H9 (cell line): ENCODE results near the gene PKMYT1. TPM values are rescaled to one million over a fixed set of nuclear protein-coding genes. Genes with fewer than 3 reads are reported as not detected.

Experiments used
- DNase-seq: peaks from one replicate; pipeline ENCODE4 v3.0.0-alpha.2; 2017
- H2AFZ ChIP-seq: one replicate; pipeline ENCODE4 v1.6.1; 2013; ENCODE audit warnings: mild to moderate bottlenecking, low read length, control low read depth, moderate library complexity
- H2AK5ac ChIP-seq: 2 replicates; pipeline ENCODE4 v1.6.1; 2013; ENCODE audit warnings: low read length, control low read depth, mixed read lengths; ENCODE audit not compliant: insufficient read length
- H2BK120ac ChIP-seq: one replicate; pipeline ENCODE4 v1.6.1; 2013; ENCODE audit warnings: low read depth, mild to moderate bottlenecking, low read length, control low read depth, inconsistent platforms; ENCODE audit not compliant: poor library complexity, severe bottlenecking
- H2BK12ac ChIP-seq: 2 replicates; pipeline ENCODE4 v1.6.1; 2013; ENCODE audit warnings: low read length, control low read depth, mixed read lengths, low read depth; ENCODE audit not compliant: insufficient read length
- H2BK15ac ChIP-seq: 2 replicates; pipeline ENCODE4 v1.6.1; 2013; ENCODE audit warnings: low read depth, low read length, control low read depth
- H2BK20ac ChIP-seq: one replicate; pipeline ENCODE4 v1.6.1; 2013; ENCODE audit warnings: low read depth, mild to moderate bottlenecking, low read length, control low read depth, inconsistent platforms; ENCODE audit not compliant: poor library complexity, severe bottlenecking
- H2BK5ac ChIP-seq: 2 replicates; pipeline ENCODE4 v1.6.1; 2013; ENCODE audit warnings: low read length, control low read depth, mixed read lengths; ENCODE audit not compliant: insufficient read length
- H3K14ac ChIP-seq: 2 replicates; pipeline ENCODE4 v1.6.1; 2013; ENCODE audit warnings: low read length, control low read depth; ENCODE audit not compliant: insufficient read depth
- H3K18ac ChIP-seq: 2 replicates; pipeline ENCODE4 v1.6.1; 2013; ENCODE audit warnings: low read depth, mild to moderate bottlenecking, mixed read lengths, low read length, control low read depth; ENCODE audit not compliant: insufficient read length
- H3K23ac ChIP-seq: 2 replicates; pipeline ENCODE4 v1.6.1; 2013; ENCODE audit warnings: low read length, control low read depth, mixed read lengths, low read depth; ENCODE audit not compliant: insufficient read length
- H3K23me2 ChIP-seq: 2 replicates; pipeline ENCODE4 v1.6.1; 2013; ENCODE audit warnings: low read depth, mild to moderate bottlenecking, mixed read lengths, low read length, control low read depth; ENCODE audit not compliant: insufficient read length, poor library complexity, severe bottlenecking
- H3K27ac ChIP-seq: 2 replicates; pipeline ENCODE4 v1.5.1; 2013; ENCODE audit warnings: low read length, control low read depth, mixed read lengths, low read depth; ENCODE audit not compliant: insufficient read length
- H3K27me3 ChIP-seq: 2 replicates; pipeline ENCODE4 v1.6.1; 2013; ENCODE audit warnings: low read length, control low read depth, inconsistent platforms; ENCODE audit not compliant: insufficient read depth
- H3K4ac ChIP-seq: 2 replicates; pipeline ENCODE4 v1.6.1; 2013; ENCODE audit warnings: low read depth, mild to moderate bottlenecking, control low read depth, inconsistent platforms, low read length, moderate library complexity
- H3K4me1 ChIP-seq: 2 replicates; pipeline ENCODE4 v1.6.1; 2013; ENCODE audit warnings: low read length, control low read depth, inconsistent platforms; ENCODE audit not compliant: insufficient read depth
- H3K4me2 ChIP-seq: 2 replicates; pipeline ENCODE4 v1.6.1; 2013; ENCODE audit warnings: low read length, control low read depth, mixed read lengths; ENCODE audit not compliant: insufficient read length, insufficient read depth
- H3K56ac ChIP-seq: 2 replicates; pipeline ENCODE4 v1.6.1; 2013; ENCODE audit warnings: low read depth, mild to moderate bottlenecking, mixed read lengths, low read length, control low read depth; ENCODE audit not compliant: insufficient read length
- H3K79me1 ChIP-seq: 2 replicates; pipeline ENCODE4 v1.6.1; 2013; ENCODE audit warnings: low read depth, mild to moderate bottlenecking, moderate library complexity, low read length, control low read depth, inconsistent platforms; ENCODE audit not compliant: insufficient read depth, poor library complexity, severe bottlenecking
- H3K79me2 ChIP-seq: 2 replicates; pipeline ENCODE4 v1.6.1; 2013; ENCODE audit warnings: low read length, control low read depth, inconsistent platforms; ENCODE audit not compliant: insufficient read depth
- H3K9ac ChIP-seq: 2 replicates; pipeline ENCODE4 v1.6.1; 2013; ENCODE audit warnings: low read length, control low read depth, mixed read lengths; ENCODE audit not compliant: insufficient read length; ENCODE audit errors: extremely low read depth
- H3K9me3 ChIP-seq: one replicate; pipeline ENCODE4 v1.6.1; 2013; ENCODE audit warnings: low read depth, low read length, inconsistent platforms; ENCODE audit not compliant: control insufficient read depth
- H3T11ph ChIP-seq: one replicate; pipeline ENCODE4 v1.6.1; 2013; ENCODE audit warnings: mild to moderate bottlenecking, low read length, control low read depth, inconsistent platforms
- H4K20me1 ChIP-seq: one replicate; pipeline ENCODE4 v1.6.1; 2013; ENCODE audit not compliant: control insufficient read depth, insufficient read length, insufficient read depth
- H4K5ac ChIP-seq: 2 replicates; pipeline ENCODE4 v1.6.1; 2013; ENCODE audit warnings: low read depth, mild to moderate bottlenecking, mixed read lengths, low read length, control low read depth; ENCODE audit not compliant: insufficient read length
- H4K8ac ChIP-seq: replicated peaks from 2 replicates; pipeline ENCODE4 v1.6.1; 2013; ENCODE audit warnings: low read length, control low read depth, mixed read lengths, low read depth; ENCODE audit not compliant: insufficient read length
- H4K91ac ChIP-seq: 2 replicates; pipeline ENCODE4 v1.6.1; 2013; ENCODE audit warnings: low read depth, mild to moderate bottlenecking, moderate library complexity, mixed read lengths, low read length, control low read depth; ENCODE audit not compliant: insufficient read length
- H3K27ac Mint-ChIP-seq, 3 experiments: 2 replicates in 2 of 3; 3 replicates in 1 of 3; pipeline ENCODE4 v1.8.0; 2020 to 2021; ENCODE audit warnings: mixed read lengths in 3 of 3, mild to moderate bottlenecking in 1 of 3, moderate library complexity in 1 of 3
- H3K27me3 Mint-ChIP-seq: 2 replicates; pipeline ENCODE4 v1.8.0; 2021; ENCODE audit warnings: low read depth, mild to moderate bottlenecking, moderate library complexity, mixed read lengths
- H3K36me3 Mint-ChIP-seq, 3 experiments: 2 replicates in 2 of 3; 3 replicates in 1 of 3; pipeline ENCODE4 v1.8.0; 2020 to 2021; ENCODE audit warnings: low read depth in 3 of 3, mixed read lengths in 3 of 3; ENCODE audit not compliant: insufficient read depth in 1 of 3
- H3K4me1 Mint-ChIP-seq, 2 experiments: 2 replicates each; pipeline ENCODE4 v1.8.0; 2020; ENCODE audit warnings: mixed read lengths in 2 of 2
- H3K4me3 Mint-ChIP-seq, 2 experiments: 2 replicates in 1 of 2; 3 replicates in 1 of 2; pipeline ENCODE4 v1.8.0; 2020 to 2021; ENCODE audit warnings: mild to moderate bottlenecking in 2 of 2, mixed read lengths in 2 of 2, moderate library complexity in 1 of 2
- H3K9me3 Mint-ChIP-seq, 2 experiments: 2 replicates in 1 of 2; 3 replicates in 1 of 2; pipeline ENCODE4 v1.8.0; 2020; ENCODE audit warnings: mild to moderate bottlenecking in 2 of 2, mixed read lengths in 2 of 2, moderate library complexity in 1 of 2
- WGBS: extraction: QIAGEN DNeasy Blood & Tissue Kit; methylation state at CpG from one replicate; pipeline ENCODE4 v1.1.7; 2013; ENCODE audit warnings: missing lambda C conversion rate, low lambda C conversion rate, mixed read lengths; ENCODE audit not compliant: insufficient read length; ENCODE audit errors: extremely low coverage; 5-methylcytosine and 5-hydroxymethylcytosine counted together
- total RNA-seq: library from RNA; stranded (reverse); gene quantifications from 2 replicates; pipeline ENCODE4 v1.2.1, GENCODE V29; 2021
- TF ChIP-seq, protein P1 (sequence below): fragments of 200-600 bp; sonication (generic); conservative IDR thresholded peaks from 3 replicates; pipeline ENCODE4 v1.8.0; 2021; ENCODE audit warnings: antibody characterized with exemption, mild to moderate bottlenecking

PKMYT1 gene
- total RNA-seq, 1 experiment from 2014 or later, result 114 TPM

- Histone ChIP-seq H3K4me1 (no peaks in the 10 kb centered on the region), H2BK5ac (no peak overlapping the region), H3K27ac (no peak overlapping the region), H4K5ac (no peak overlapping the region), H3T11ph (no peak overlapping the region), H2BK20ac (no peak overlapping the region), H3K18ac (no peak overlapping the region), H4K8ac (no peak overlapping the region), H2AFZ (no peak overlapping the region), H3K4ac (no peak overlapping the region), H3K79me2 (no peaks in the 10 kb centered on the region), H2BK120ac (no peak overlapping the region), H3K14ac (no peak overlapping the region), H2BK12ac (no peak overlapping the region), H3K27me3 (no peaks in the 10 kb centered on the region), H2AK5ac (no peak overlapping the region), H3K9me3 (no peaks in the 10 kb centered on the region), H3K23me2 (no peaks in the 10 kb centered on the region), H3K56ac (no peak overlapping the region), H4K91ac (no peak overlapping the region), H3K9ac (no peak overlapping the region), H4K20me1 (no peaks in the 10 kb centered on the region), H3K79me1 (no peaks in the 10 kb centered on the region), H3K4me2 (no peak overlapping the region), H3K23ac (no peak overlapping the region), H2BK15ac (no peak overlapping the region)
- Mint-ChIP-seq H3K27me3 (no peaks in the 10 kb centered on the region), H3K36me3 (peaks cover 5 to 33% (median 26%) of the 10 kb centered on the region in 3 experiments; a peak in 6 of 7 replicates), H3K9me3 (no peaks in the 10 kb centered on the region), H3K4me3 (no peak overlapping the region), H3K4me1 (no peaks in the 10 kb centered on the region), H3K27ac (no peak overlapping the region)
- no CpG with 5 or more reads among the region's 2 CpGs for WGBS
- TF ChIP-seq, protein P1, sequence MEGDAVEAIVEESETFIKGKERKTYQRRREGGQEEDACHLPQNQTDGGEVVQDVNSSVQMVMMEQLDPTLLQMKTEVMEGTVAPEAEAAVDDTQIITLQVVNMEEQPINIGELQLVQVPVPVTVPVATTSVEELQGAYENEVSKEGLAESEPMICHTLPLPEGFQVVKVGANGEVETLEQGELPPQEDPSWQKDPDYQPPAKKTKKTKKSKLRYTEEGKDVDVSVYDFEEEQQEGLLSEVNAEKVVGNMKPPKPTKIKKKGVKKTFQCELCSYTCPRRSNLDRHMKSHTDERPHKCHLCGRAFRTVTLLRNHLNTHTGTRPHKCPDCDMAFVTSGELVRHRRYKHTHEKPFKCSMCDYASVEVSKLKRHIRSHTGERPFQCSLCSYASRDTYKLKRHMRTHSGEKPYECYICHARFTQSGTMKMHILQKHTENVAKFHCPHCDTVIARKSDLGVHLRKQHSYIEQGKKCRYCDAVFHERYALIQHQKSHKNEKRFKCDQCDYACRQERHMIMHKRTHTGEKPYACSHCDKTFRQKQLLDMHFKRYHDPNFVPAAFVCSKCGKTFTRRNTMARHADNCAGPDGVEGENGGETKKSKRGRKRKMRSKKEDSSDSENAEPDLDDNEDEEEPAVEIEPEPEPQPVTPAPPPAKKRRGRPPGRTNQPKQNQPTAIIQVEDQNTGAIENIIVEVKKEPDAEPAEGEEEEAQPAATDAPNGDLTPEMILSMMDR, result no peak
- DNase-seq, result no peak
Measured at GRCh38 chr16:2939968-2940367, 40.3 kb downstream of the PKMYT1 start.
